Fibroblast of the conjunctiva (primary cell): Measurements from ENCODE around the gene RBM23.
A peak's percentile ranks its signal among the peaks of the same experiment; 100 is the strongest.

Experiments used
- DNase-seq: peaks from one replicate; pipeline ENCODE4 v3.0.0-alpha.2; 2010; ENCODE audit warnings: low read depth

Gene RBM23

DNA sequence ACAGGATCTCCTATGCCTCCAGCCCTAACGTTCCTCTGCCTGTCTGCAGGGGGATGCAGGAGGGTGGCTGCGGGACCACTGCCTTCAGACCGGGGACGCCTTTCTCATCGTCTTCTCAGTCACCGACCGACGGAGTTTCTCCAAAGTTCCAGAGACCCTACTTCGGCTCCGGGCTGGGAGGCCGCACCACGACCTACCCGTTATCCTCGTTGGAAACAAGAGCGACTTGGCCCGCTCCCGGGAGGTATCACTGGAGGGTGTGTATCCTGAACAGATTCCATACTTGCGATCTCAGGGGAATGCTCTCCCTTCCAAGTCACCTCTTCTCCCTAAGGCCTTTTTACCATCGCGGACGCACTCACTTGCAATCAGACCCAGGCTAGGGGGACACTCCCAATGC is 33.0 kb downstream of the RBM23 start:
- DNase-seq: no peak

DNA sequence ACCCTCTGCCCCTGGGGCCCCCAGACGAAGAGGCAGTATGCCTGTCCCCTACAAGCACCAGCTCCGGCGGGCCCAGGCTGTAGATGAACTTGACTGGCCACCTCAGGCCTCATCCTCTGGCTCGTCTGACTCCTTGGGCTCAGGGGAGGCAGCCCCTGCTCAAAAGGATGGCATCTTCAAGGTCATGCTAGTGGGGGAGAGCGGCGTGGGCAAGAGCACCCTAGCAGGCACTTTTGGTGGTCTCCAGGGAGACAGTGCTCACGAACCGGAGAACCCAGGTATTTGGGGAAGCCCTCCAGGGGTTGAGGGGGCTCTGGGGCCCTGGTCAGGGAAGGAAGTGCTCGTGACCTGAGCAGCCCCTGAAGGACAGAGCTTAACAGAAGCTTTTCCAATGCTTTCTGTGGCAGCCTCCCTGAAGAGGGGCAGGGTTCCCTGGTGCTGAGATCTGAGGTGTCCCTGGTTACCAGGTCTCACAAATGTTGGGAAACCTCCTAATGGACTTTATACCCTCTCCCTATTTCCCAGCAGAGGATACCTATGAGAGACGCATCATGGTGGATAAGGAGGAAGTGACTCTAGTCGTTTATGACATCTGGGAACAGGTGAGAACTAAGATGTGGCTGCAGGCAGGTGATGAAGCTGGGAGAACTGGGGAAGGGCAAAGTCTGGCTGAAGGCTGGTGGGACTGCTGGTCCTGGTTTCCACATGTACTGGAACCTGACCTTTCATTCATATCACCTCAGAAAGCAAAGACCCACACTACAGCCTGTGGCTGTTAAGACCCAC is 34.0 kb downstream of the RBM23 start:
- DNase-seq: no peak

GRCh38 chr14:22884076-22884737 is 34.7 kb downstream of the RBM23 start:
- no peak for DNase-seq

DNA sequence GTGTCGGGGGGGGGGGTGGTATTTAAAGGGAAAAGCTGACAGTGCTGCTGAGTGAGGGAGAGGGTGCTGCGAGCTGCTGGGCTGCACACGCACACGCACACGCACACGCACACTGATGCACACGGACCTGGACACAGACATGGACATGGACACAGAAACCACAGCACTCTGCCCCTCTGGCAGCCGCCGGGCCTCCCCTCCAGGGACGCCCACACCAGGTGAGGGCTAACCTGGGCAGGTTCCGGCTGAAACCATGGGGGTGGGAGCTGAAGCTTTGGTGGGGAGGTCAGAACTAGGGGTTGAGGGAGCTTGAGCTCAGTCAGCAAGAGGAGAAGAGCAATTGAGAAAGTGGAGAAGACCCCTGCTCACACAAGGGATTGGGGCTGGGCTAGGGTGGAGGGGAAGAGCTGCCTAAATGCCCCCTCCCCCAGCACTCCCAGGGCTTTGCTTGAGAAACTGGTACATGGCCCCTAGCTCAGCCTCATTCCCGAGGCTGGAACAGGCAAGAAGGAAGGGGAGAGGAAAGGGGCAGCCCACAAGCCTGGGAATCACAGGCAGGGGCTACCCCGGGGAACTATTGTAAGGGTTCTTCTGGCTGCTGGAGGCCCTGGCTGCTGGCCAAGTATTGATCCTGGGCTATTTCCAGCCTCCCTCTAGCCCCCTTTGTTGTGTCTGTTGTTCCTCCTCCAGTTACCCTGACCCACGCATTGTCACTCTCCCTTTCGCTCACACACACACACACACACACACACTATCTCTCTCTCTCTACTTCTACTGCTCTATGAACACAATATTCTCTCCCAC is 35.6 kb downstream of the RBM23 start, which contains the start of gene REM2:
Gene REM2, plus strand, starts transcription at position 50 of the 804 bp plus-strand sequence. Its CDS starts 66 bp downstream, at position 116.
- no peak for DNase-seq

DNA sequence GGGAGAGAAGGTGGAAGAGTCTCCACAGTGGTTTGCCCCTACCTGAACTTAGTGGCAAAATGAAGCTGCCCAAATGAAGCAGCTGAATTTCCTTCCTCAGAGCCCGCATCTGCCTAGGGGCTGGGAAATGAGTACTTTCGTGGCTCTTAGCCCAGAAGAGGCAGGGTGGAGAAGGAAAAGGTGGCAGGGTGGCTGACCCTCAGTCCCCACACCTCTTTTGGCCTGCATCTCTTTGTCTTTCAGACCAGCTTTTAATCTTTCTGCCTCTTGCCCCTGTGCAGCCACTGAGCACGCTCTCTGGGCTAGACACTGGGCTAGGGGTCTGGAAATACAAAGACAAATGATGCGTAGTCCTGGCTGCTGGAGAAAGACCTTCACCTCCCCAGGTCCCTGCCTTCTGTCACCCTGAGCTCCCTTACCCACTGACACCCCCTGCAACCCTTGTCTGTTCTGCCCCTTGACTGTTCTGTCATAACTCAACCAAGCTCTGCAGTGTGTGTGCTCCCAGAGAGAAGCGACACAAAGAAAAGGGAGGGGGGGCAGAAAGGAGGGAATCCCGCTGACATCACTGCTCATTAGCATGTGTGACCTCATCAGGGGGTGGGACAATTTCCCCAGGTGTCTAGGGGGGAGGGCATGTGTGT is 36.3 kb downstream of the RBM23 start:
- no peak for DNase-seq

- DNase-seq: no peak
Observed at GRCh38 chr14:22882064-22882463, 36.9 kb downstream of the RBM23 start.

DNA sequence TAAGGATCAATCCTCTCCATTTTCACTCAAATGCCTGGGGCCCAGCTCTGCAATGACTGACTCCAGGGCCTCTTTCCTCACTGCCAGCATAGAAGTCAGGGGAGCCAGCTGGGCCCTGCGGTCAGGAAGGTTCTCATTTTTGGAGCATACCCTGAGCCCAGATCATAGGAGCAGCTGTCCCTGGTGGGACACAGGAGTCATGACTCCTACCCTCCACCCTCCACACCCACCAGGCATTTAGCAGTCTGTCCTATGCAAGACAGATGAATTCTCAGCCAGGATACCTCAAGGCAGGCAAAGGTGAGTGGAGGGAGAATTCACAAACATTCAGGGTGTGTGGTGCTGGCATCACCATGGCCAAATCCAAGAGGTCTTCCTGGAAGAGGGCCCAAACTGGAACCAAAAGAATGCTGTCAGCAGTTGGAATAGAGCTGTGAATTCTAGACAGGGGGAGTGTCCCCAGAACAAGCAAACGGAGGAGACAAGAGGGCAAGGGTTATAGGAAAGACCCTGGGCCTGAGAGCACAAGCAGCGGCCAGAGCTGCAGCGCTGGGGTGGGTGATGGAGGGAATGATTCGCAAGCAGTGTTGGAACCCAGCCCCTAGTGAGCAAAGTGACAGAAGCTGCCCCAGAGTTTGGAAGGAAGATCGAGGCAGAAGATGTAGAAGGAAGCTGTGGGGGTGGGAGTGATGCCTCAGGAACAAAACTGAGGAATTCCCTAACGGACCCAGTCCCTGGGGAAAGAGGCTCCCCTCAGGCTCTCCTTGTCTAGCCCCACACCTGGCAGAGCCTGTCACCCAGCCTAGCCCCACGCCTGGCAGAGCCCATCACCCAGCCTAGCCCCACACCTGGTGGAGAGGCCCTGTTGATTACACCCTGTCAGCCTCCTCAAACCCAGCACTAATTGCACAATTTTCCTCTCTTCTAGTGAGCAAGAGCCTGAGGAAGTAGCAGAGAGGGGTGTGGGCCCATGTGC is 40.4 kb downstream of the RBM23 start:
- DNase-seq: no peak

DNA sequence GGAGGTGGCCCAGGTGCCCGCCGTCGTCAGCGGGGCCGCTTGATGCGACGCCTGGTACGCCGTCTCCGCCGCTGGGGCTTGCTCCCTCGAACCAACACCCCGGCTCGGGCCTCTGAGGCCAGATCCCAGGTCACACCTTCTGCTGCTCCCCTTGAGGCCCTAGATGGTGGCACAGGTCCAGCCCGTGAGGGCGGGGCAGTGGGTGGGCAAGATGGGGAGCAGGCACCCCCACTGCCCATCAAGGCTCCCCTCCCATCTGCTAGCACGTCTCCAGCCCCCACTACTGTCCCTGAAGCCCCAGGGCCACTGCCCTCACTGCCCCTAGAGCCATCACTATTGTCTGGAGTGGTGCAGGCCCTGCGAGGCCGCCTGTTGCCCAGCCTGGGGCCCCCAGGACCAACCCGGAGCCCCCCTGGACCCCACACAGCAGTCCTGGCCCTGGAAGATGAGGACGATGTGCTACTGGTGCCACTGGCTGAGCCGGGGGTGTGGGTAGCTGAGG is 41.9 kb downstream of the RBM23 start:
- no peak for DNase-seq

GRCh38 chr14:22875748-22876319 is 43.1 kb downstream of the RBM23 start:
- DNase-seq: no peak

DNA sequence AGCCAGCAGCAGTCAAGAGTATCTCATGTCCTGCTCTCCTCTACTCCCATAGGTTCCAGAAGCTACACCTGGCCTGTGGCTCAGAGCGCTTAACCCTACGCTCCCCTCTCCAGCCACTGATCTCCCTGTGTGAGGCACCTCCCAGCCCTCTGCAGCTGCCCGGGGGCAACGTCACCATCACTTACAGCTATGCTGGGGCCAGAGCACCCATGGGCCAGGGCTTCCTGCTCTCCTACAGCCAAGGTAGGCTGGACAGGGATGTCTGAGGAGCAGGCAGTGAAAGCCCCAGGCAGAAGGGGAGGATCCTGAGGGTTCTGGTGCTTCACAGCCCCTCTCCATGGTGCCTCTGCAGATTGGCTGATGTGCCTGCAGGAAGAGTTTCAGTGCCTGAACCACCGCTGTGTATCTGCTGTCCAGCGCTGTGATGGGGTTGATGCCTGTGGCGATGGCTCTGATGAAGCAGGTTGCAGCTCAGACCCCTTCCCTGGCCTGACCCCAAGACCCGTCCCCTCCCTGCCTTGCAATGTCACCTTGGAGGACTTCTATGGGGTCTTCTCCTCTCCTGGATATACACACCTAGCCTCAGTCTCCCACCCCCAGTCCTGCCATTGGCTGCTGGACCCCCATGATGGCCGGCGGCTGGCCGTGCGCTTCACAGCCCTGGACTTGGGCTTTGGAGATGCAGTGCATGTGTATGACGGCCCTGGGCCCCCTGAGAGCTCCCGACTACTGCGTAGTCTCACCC is 43.8 kb downstream of the RBM23 start:
- DNase-seq: no peak

GRCh38 chr14:22872833-22873520 is 46.0 kb downstream of the RBM23 start:
- DNase-seq: no peak

GRCh38 chr14:22872033-22872832 is 46.7 kb downstream of the RBM23 start:
- peak; percentile 62 for DNase-seq

- peak; percentile 85 for DNase-seq
Observed at GRCh38 chr14:22871224-22872032, 47.5 kb downstream of the RBM23 start, which contains the start of gene LRP10. LRP10 (plus strand) TSS chr14:22871740; CDS start chr14:22872304, 564 bp downstream.

GRCh38 chr14:22870811-22871223 is 48.1 kb downstream of the RBM23 start:
- DNase-seq: no peak

GRCh38 chr14:22866874-22867273 is 52.1 kb downstream of the RBM23 start:
- no peak for DNase-seq

DNA sequence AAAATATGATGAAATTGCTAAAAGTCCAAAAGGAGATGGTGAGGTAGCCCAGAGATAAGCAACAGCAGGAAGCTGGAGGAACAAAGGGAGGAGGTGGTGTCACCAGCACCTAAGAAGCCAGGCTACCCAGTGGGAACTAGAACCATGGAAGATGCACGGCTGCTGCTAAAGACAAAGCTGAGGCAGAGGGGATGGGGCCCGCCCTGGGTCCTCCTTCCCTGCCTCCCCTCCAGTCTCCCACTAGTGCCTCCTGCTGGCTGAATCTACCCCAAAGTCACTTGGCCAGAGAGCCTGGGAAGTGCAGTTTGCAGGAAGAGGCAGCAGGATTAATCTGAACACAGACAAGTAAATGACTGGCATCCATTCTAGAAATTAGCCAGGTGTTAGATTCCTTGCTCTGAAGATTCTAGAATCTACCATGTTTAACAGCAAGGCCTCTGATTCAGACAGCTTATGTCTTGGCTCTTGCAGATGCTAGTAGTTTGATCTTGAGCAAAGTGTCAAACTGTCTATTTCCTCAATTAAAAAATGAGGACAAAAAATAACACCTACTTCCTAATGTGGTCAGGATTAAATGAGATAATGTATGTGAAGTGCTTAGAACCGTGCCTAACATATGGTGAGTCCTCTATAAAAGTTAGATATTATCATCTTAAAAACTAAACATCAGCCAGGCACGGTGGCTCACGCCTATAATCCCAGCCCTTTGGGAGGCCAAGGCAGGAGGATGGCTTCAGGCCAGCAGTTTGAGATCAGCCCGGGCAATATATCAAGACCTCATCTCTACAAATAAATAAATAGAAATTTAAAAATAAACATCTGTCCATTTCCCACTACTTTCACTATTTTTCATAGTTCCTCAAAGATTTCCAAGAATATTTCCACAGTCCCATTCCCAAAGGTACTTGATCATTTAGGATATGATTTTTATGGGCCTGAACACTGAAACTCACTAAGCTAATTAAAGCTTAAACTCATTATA is 53.2 kb downstream of the RBM23 start:
- no peak for DNase-seq
